ENCODE measurements around the gene NPLOC4. TPM values are rescaled to one million over a fixed set of nuclear protein-coding genes. Genes with fewer than 3 reads are reported as not detected.
"Not testable (repeated sequence)": the region's sequence is repeated elsewhere in the genome, so short reads cannot be mapped to it uniquely, and the experiment has no call there.

The NPLOC4 gene
- total and polyA plus RNA-seq, 8 donors, result 50.5 to 122 (median 56.5) TPM

DNA sequence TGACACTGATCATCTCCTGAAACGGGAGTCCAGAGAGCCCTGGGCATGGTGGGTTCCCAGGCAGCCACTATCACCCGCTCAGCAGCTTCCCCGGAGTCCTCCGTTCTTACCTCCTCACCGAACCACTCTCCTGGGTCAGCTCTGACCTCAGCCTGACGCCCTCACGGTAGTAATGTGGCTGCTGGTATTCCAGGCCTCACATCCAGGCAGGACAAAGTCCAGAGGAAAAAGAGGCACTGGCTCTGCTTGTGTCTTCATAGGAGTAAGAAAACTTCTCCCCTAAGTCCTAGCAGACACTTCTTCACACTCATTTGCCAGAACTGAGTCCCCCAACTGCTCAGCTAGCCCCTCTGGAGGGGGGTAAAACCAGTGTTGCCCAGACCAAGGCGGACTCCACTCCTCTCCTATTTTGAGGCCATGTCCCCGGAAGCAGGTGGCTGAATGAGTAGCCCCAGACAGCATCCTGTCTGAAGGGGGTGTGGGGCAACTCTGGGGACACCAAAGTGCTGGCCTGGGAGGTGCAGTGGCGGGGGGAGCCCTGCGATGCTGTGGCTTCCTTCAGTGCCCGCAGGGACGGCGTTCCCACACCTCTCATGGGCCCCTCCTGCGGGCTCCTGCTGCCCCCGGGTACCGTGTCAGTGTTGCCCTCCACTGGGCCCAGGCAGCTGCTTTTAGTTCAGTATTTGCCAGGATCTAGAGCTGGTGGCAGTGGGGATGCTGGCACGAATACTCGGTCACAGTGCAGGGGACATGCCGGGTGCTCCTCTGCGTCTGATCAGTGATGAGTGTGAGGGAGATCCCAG is 103.4 kb downstream of the NPLOC4 start:
- no peaks in the 10 kb centered on the region for H3K9me3 ChIP-seq
- no peak overlapping the region for H3K4me3 ChIP-seq
- H3K27me3 ChIP-seq, result peaks cover 3 to 69% of the 10 kb centered on the region in 2 donors
- intact Hi-C loops (cut with DNase I), result no loop called here
- DNase-seq (peak in 1 of 4 donors; percentile 53), ATAC-seq (no peak)
- no peak for TF ChIP-seq CTCF (IDR thresholded peaks at IDR 0.05)
- peaks cover 0 to 8% of the 10 kb centered on the region in 2 donors for H3K36me3 ChIP-seq
- no peak overlapping the region for H3K27ac ChIP-seq
- peaks cover 6 to 19% of the 10 kb centered on the region in 2 donors for H3K4me1 ChIP-seq

DNA sequence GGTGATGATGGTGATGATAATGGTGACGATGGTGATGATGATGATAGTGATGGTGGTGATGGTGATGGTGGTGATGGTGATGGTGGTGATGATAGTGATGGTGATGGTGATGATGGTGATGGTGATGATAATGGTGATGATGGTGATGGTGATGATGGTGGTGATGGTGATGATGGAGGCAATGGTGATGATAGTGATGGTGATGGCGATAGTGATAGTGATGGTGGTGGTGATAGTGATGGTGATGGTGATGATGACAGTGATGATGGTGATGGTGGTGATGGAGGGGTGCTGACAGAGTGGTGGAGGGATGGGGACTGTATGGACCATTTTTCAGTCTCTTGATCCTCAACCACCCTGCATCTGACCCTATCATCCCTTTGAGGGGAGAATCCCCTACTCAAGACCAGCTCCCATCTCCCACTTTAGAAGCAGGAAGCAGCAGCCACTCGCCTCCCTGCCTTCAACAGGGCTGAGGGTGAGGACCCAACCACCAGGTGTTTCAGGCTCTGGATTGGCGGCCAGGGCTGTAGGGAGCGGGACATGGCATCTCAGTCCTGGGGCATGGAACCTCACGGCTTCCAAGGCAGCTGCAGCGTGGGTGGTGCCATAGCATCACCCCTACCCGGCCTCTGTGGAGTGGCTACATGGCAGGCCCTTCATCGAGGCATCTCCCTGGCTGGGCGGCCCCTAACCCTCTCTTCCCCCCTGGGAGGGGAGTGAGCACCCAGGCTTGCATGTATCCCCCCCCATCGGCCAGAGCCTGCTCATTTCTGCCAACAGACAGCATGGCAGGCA is 104.2 kb downstream of the NPLOC4 start:
- DNase-seq (peak in 1 of 4 donors; percentile 52), ATAC-seq (no peak)
- H3K27ac ChIP-seq, result no peak overlapping the region
- H3K4me3 ChIP-seq, result no peak overlapping the region
- no peaks in the 10 kb centered on the region for H3K36me3 ChIP-seq
- peaks cover 7 to 17% of the 10 kb centered on the region in 2 donors for H3K4me1 ChIP-seq
- no peak for TF ChIP-seq CTCF (IDR thresholded peaks at IDR 0.05)
- intact Hi-C loops (cut with DNase I), result no loop called here
- peaks cover 5 to 69% of the 10 kb centered on the region in 2 donors for H3K27me3 ChIP-seq
- H3K9me3 ChIP-seq, result no peaks in the 10 kb centered on the region

GRCh38 chr17:81531998-81532404 is 104.9 kb downstream of the NPLOC4 start:
- H3K4me3 ChIP-seq; H3K36me3 ChIP-seq; DNase-seq; intact Hi-C loops (cut with DNase I); ATAC-seq; H3K9me3 ChIP-seq; H3K27ac ChIP-seq; H3K4me1 ChIP-seq: not testable (repeated sequence)
- H3K27me3 ChIP-seq, result peaks cover 5 to 69% of the 10 kb centered on the region in 2 donors

DNA sequence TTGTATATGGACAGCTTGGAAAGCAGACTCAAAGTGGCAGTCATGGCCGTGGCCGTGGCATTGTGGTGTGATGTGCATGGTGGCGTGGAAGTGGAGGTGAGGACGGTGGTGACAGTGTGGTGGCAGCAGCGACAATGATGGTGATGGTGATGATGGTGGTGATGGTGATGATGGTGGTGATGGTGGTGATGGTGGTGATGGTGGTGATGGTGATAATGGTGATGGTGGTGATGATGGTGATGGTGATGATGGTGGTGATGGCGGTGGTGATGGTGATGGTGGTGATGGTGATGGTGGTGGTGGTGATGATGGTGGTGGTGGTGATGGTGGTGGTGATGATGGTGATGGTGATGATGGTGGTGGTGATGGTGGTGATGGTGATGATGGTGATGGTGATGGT is 105.9 kb downstream of the NPLOC4 start:
- ATAC-seq; H3K9me3 ChIP-seq; intact Hi-C loops (cut with DNase I); H3K36me3 ChIP-seq; H3K27ac ChIP-seq; H3K4me3 ChIP-seq; H3K4me1 ChIP-seq: not testable (repeated sequence)
- peak in 1 of 4 donors; percentile 43 for DNase-seq
- peaks cover 5 to 69% of the 10 kb centered on the region in 2 donors for H3K27me3 ChIP-seq

GRCh38 chr17:81529437-81529803 is 107.5 kb downstream of the NPLOC4 start:
- peaks cover 5 to 69% of the 10 kb centered on the region in 2 donors for H3K27me3 ChIP-seq
- no peaks in the 10 kb centered on the region for H3K9me3 ChIP-seq
- H3K4me3 ChIP-seq, result no peak overlapping the region
- H3K36me3 ChIP-seq, result no peaks in the 10 kb centered on the region
- intact Hi-C loops (cut with DNase I), result no loop called here
- TF ChIP-seq CTCF (IDR thresholded peaks at IDR 0.05), result no peak
- DNase-seq (peak in 1 of 4 donors; percentile 48), ATAC-seq (no peak)
- H3K27ac ChIP-seq, result no peak overlapping the region
- H3K4me1 ChIP-seq, result peaks cover 0 to 6% of the 10 kb centered on the region in 2 donors
